PC-3 (cell line): ENCODE measurements around the gene MYO16. TPM values are rescaled to one million over a fixed set of nuclear protein-coding genes. Genes with fewer than 3 reads are reported as not detected.

Experiments
- ATAC-seq: fragments of 200-7000 bp; cut with Tn5 transposase; 2 replicates; pipeline ENCODE4 v1.9.1; 2020; ENCODE audit warnings: mild to moderate bottlenecking, moderate library complexity
- BruUV-seq: library from RNA; stranded (reverse); fragments of 400-500 nt; replicated peaks from 2 replicates; lab custom pipeline; 2021; lab: Mats Ljungman, UMichigan
- CTCF ChIA-PET: fragments of 300-600 bp; sonication (Branson Sonifier 250); formaldehyde crosslinking; loops from one replicate; lab custom pipeline; 2022; ENCODE audit warnings: antibody characterized with exemption; lab: Charles Lee
- POLR2A ChIA-PET: fragments of 300-600 bp; sonication (Branson Sonifier 250); formaldehyde crosslinking; loops from one replicate; lab custom pipeline; 2022; ENCODE audit warnings: antibody characterized with exemption; ENCODE audit not compliant: unreplicated experiment; lab: Charles Lee
- DNase-seq: peaks from one replicate; pipeline ENCODE4 v3.0.0-alpha.2; 2015
- H2AFZ ChIP-seq: fragments of 300-600 bp; sonication (generic); 2 replicates; pipeline ENCODE4 v1.6.0; 2016; ENCODE audit warnings: antibody characterized with exemption, low read length
- H3F3A ChIP-seq: fragments of 300-600 bp; sonication (generic); one replicate; pipeline ENCODE4 v1.6.0; 2017; ENCODE audit warnings: antibody characterized with exemption, low read length, control low read depth, mild to moderate bottlenecking; ENCODE audit not compliant: unreplicated experiment
- H3K27ac ChIP-seq: fragments of 300-600 bp; sonication (generic); 2 replicates; pipeline ENCODE4 v1.5.1; 2016; ENCODE audit warnings: mild to moderate bottlenecking, low read length
- H3K27me3 ChIP-seq: fragments of 300-600 bp; sonication (generic); 2 replicates; pipeline ENCODE4 v1.6.1; 2016; ENCODE audit warnings: low read length, mixed read lengths
- H3K36me3 ChIP-seq: fragments of 300-600 bp; sonication (generic); 2 replicates; pipeline ENCODE4 v1.6.1; 2016; ENCODE audit warnings: low read depth, mixed run types, low read length, mixed read lengths
- H3K4me1 ChIP-seq: fragments of 300-600 bp; sonication (generic); 2 replicates; pipeline ENCODE4 v1.5.1; 2016; ENCODE audit warnings: low read length; ENCODE audit not compliant: insufficient read depth
- H3K4me2 ChIP-seq: fragments of 300-600 bp; sonication (generic); 2 replicates; pipeline ENCODE4 v1.6.0; 2016; ENCODE audit warnings: low read length
- H3K4me3 ChIP-seq: fragments of 300-600 bp; sonication (generic); 2 replicates; pipeline ENCODE4 v1.5.1; 2016; ENCODE audit warnings: mild to moderate bottlenecking, low read length, mixed read lengths
- H3K79me2 ChIP-seq: fragments of 300-600 bp; sonication (generic); 2 replicates; pipeline ENCODE4 v1.6.1; 2017; ENCODE audit warnings: low read length, mixed read lengths
- H3K9ac ChIP-seq: fragments of 300-600 bp; sonication (generic); 2 replicates; pipeline ENCODE4 v1.6.0; 2016; ENCODE audit warnings: mild to moderate bottlenecking, low read length
- H3K9me2 ChIP-seq: fragments of 300-600 bp; sonication (generic); replicated peaks from 2 replicates; pipeline ENCODE4 v1.6.1; 2016; ENCODE audit warnings: mixed run types, low read length, mixed read lengths
- H3K9me3 ChIP-seq: fragments of 300-600 bp; sonication (generic); 2 replicates; pipeline ENCODE4 v1.6.1; 2016; ENCODE audit warnings: low read length, mixed read lengths
- H4K20me1 ChIP-seq: fragments of 300-600 bp; sonication (generic); 2 replicates; pipeline ENCODE4 v1.6.1; 2016; ENCODE audit warnings: low read length, mixed read lengths
- EZH2 ChIP-seq: fragments of 300-600 bp; sonication (generic); IDR thresholded peaks from one replicate; pipeline ENCODE4 v1.6.1; 2017; ENCODE audit warnings: antibody characterized with exemption, mild to moderate bottlenecking, low read length; ENCODE audit not compliant: unreplicated experiment
- EZH2phosphoT487 ChIP-seq: fragments of 300-600 bp; sonication (generic); IDR thresholded peaks from 2 replicates; pipeline ENCODE4 v1.6.1; 2018; ENCODE audit warnings: mild to moderate bottlenecking, antibody characterized with exemption, low read length, borderline replicate concordance
- intact Hi-C: fragments of 100-400 bp; cut with micrococcal nuclease; formaldehyde crosslinking; loops from 2 replicates; pipeline ENCODE4 v1.9.0; 2023
- total RNA-seq: library from RNA; depleted of rRNA; stranded (reverse); fragments of >200 nt; gene quantifications from 2 replicates; pipeline ENCODE4 v1.2.3, GENCODE V29; 2014
- TF ChIP-seq, protein P1 (sequence below): fragments of 300-600 bp; sonication (generic); conservative IDR thresholded peaks from 2 replicates; pipeline ENCODE4 v1.5.1; 2017; ENCODE audit warnings: antibody characterized with exemption, low read depth, mild to moderate bottlenecking, low read length

Gene MYO16
- total RNA-seq, 1 experiment from 2014 or later = not detected

DNA sequence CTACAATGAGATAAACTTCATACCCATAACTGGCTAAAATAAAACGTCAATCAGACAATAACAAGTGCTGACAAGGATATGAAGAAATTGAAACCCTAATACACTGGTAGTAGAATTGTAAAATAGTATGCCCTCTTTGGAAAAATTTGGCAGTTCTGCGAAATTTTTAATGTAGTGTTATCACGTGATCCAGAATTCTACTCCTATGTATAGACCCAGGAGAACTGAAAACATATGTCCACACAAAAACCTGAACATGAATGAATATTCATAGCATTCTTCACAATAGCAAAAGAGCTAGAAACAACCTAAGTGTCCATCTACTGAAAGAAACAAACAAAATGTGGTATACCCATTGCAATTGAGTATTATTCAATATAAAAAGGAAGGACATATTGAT lies 14.2 kb upstream of the MYO16 start:
- Histone ChIP-seq H3F3A (no peaks in the 10 kb centered on the region), H3K27ac (no peak overlapping the region), H3K4me1 (no peaks in the 10 kb centered on the region), H3K9ac (no peak overlapping the region), H3K4me3 (no peak overlapping the region), H3K27me3 (peaks cover 14% of the 10 kb centered on the region), H3K4me2 (no peak overlapping the region), H4K20me1 (no peaks in the 10 kb centered on the region), H2AFZ (no peak overlapping the region), H3K36me3 (no peaks in the 10 kb centered on the region), H3K9me2 (no peaks in the 10 kb centered on the region), H3K9me3 (no peaks in the 10 kb centered on the region), H3K79me2 (no peaks in the 10 kb centered on the region)
- CTCF ChIA-PET = no interaction called here
- ATAC-seq (no peak), DNase-seq (no peak)
- BruUV-seq = no TSS peak
- intact Hi-C loops = no loop called here
- no peak for TF ChIP-seq EZH2
- TF ChIP-seq, protein P1, sequence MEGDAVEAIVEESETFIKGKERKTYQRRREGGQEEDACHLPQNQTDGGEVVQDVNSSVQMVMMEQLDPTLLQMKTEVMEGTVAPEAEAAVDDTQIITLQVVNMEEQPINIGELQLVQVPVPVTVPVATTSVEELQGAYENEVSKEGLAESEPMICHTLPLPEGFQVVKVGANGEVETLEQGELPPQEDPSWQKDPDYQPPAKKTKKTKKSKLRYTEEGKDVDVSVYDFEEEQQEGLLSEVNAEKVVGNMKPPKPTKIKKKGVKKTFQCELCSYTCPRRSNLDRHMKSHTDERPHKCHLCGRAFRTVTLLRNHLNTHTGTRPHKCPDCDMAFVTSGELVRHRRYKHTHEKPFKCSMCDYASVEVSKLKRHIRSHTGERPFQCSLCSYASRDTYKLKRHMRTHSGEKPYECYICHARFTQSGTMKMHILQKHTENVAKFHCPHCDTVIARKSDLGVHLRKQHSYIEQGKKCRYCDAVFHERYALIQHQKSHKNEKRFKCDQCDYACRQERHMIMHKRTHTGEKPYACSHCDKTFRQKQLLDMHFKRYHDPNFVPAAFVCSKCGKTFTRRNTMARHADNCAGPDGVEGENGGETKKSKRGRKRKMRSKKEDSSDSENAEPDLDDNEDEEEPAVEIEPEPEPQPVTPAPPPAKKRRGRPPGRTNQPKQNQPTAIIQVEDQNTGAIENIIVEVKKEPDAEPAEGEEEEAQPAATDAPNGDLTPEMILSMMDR = no peak
- TF ChIP-seq EZH2phosphoT487 = no peak
- POLR2A ChIA-PET = no interaction called here

DNA sequence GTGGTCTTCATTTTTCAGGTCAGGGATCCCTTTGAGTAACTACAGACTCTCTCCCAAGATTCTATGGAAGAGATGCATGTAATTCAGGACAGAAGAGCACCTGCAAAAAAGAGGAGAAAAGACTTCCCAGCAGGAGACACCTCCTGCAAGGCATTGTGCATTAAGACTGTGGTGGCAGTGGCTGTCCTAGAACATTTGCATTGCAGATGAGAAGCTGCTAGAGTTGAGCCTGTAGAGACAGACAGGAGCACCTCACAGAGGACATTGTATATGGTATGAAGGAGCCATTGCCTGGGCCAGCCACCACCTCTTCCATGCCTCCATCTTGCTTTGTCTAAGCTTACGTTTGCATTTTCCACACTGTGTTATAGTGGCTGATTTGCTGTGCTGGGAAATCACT lies 11.2 kb upstream of the MYO16 start:
- ChIA-PET POLR2A (no interaction called here), CTCF (no interaction called here)
- Histone ChIP-seq H3F3A (no peaks in the 10 kb centered on the region), H2AFZ (no peak overlapping the region), H4K20me1 (no peaks in the 10 kb centered on the region), H3K9me2 (no peaks in the 10 kb centered on the region), H3K27me3 (peaks cover 14% of the 10 kb centered on the region), H3K4me3 (no peak overlapping the region), H3K4me2 (no peak overlapping the region), H3K4me1 (no peaks in the 10 kb centered on the region), H3K36me3 (no peaks in the 10 kb centered on the region), H3K79me2 (no peaks in the 10 kb centered on the region), H3K9me3 (no peaks in the 10 kb centered on the region), H3K27ac (no peak overlapping the region), H3K9ac (no peak overlapping the region)
- ATAC-seq (no peak), DNase-seq (no peak)
- TF ChIP-seq EZH2 (no peak), EZH2phosphoT487 (no peak)
- TF ChIP-seq, protein P1 = no peak
- intact Hi-C loops = no loop called here
- BruUV-seq = no TSS peak

DNA sequence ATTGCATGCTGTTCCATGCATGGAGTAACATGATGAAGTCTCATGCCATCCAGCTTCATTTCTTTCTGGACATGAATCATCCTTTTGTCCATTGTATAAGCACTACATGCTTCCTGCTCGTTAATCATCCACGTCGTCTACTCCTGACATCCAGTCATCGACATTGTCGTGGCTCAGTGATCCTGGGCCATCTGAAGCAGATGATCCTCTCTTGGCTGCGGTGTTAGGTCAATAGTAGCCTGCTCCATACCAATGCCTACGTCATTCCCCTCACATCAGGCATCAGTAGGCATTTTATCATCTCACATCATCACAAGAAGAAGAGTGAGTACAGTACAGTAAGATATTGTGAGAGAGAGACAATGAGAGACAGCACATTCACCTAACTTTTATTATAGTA lies 7.9 kb upstream of the MYO16 start:
- H3F3A ChIP-seq = no peaks in the 10 kb centered on the region
- ChIA-PET CTCF (no interaction called here), POLR2A (no interaction called here)
- H3K9me2 ChIP-seq = no peaks in the 10 kb centered on the region
- H3K79me2 ChIP-seq = no peaks in the 10 kb centered on the region
- peak; percentile 13 for DNase-seq
- BruUV-seq = no TSS peak
- no peak overlapping the region for H2AFZ ChIP-seq
- ATAC-seq = no peak
- no peak overlapping the region for H3K9ac ChIP-seq
- H3K27ac ChIP-seq = no peak overlapping the region
- TF ChIP-seq EZH2 = no peak
- TF ChIP-seq EZH2phosphoT487 = no peak
- TF ChIP-seq, protein P1 = no peak
- no peaks in the 10 kb centered on the region for H4K20me1 ChIP-seq
- H3K36me3 ChIP-seq = no peaks in the 10 kb centered on the region
- no peak overlapping the region for H3K4me2 ChIP-seq
- H3K9me3 ChIP-seq = no peaks in the 10 kb centered on the region
- no peak overlapping the region for H3K4me3 ChIP-seq
- no peaks in the 10 kb centered on the region for H3K4me1 ChIP-seq
- intact Hi-C loops = no loop called here
- H3K27me3 ChIP-seq = peaks cover 6% of the 10 kb centered on the region
